T follicular helper cell (primary cell): ENCODE measurements around the gene LGALS3.
"Not testable (repeated sequence)": the region's sequence is repeated elsewhere in the genome, so short reads cannot be mapped to it uniquely, and the experiment has no call there.

Experiments
- DNase-seq: peaks from one replicate; pipeline ENCODE4 v3.0.0-alpha.2; 2020; ENCODE audit warnings: low read depth
- total RNA-seq, 2 experiments: gene quantifications; one replicate each; lab custom pipeline; 2026; lab: John Stamatoyannopoulos, UW

The LGALS3 gene
- total RNA-seq, result 36.3 to 125 reads per million in 2 experiments

- no peak for DNase-seq
Observed at GRCh38 chr14:55129086-55129427, at the start of gene LGALS3. LGALS3 (plus strand) TSS chr14:55129252; CDS start chr14:55137374, 8,122 bp downstream.

DNA sequence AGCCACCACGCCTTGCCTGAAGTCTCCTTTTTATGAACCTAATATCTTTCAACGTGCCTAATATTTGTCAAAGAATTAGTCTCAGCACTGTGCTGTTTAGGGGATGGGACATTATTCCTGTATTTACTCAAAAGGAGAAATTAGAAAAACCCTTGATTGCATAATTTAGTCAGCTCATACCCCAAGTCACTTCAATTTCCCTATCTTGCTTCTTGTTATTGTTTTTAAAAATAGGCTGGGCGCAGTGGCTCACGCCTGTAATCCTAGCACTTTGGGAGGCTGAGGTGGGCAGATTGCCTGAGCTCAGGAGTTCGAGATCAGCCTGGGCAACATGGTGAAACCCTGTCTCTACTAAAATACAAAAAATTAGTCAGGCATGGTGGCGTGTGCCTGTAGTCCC lies 49.1 kb upstream of the LGALS3 start:
- DNase-seq, result not testable (repeated sequence)

- DNase-seq, result no peak
Observed at GRCh38 chr14:55084401-55085059, 44.5 kb upstream of the LGALS3 start.

- no peak for DNase-seq
Observed at GRCh38 chr14:55085060-55085660, 43.9 kb upstream of the LGALS3 start.

DNA sequence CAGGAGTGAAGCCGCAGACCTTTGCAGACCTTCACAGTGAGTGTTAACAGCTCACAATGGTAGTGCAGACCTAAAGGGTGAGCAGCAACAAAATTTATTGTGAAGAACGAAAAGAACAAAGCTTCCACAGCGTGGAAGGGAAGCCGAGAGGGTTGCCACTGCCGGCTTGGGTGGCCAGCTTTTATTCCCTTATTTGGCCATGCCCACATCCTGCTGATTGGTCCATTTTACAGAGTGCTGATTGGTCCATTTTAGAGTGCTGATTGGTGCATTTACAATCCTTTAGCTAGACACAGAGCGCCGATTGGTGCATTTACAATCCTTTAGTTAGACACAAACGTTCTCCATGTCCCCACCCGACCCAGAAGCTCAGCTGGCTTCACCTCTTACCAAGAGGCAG lies 42.1 kb upstream of the LGALS3 start:
- no peak for DNase-seq

DNA sequence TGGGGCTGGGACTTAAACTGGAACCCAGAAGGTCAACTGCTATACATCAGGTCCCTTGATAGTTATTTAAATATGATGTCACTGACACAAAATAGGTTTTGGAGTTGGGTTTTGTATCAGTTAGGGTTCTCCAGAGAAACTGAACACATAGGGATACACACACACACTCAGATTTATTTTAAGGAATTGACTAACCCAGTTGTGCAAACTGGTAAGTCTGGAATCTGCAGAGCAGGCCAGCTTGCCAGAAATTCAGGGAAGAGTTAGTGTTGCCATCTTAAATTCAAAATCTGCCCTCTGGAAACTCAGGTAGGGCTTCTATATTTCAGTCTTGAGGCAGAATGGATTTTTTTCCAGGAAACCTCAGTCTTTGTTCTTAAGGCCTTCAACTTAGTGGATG lies 40.7 kb upstream of the LGALS3 start:
- DNase-seq, result no peak

DNA sequence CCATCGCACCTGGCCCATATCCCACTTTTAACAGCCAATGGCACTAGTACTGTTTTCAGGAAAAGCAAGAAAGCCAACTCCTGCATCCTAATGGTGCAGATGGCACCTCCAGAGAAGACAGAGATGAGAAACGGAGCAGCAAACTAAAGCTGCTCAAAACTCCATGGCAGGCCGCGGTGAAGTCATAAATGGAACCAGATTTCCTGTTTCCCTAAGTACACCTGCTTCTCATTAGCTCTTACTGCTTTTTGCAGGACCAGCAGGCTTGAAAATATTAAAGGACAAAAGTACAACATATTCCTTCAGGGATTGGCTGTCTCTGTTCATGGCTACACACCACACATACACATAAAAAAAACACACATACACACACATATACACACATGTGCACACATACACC lies 36.7 kb upstream of the LGALS3 start:
- DNase-seq, result no peak

- DNase-seq, result no peak
Observed at GRCh38 chr14:55094292-55095157, 34.5 kb upstream of the LGALS3 start.

DNA sequence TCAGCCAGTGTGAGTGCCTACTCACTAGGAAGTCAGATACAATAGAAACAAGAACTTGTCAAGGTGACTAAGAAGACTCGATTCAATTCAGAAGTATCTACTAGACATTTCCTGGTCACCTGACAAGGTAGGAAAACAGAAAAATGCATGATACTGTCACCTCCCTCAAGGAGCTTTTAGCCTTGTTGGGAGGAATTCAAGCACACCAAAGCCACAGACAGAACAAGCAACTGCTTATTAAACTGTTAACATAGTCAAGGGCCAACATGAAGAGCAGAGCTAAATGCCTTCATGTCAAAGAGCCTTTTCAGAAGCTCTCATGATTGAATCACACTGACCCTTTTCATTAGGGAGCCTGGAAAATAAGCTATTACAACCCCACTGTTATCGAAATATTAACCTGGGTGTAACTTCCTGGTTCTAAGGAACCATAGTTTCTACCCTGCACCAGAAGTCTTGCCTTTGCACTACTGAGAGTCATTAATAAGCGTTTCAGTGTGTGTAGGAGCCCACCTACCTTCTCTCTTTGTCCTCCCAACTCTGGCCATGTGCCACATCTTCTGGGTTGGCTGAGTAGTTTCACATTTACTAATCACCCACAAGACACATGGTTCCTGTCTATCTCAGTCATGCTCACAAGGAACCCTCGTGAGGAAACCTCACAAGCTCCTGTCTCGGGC lies 31.0 kb upstream of the LGALS3 start:
- no peak for DNase-seq

DNA sequence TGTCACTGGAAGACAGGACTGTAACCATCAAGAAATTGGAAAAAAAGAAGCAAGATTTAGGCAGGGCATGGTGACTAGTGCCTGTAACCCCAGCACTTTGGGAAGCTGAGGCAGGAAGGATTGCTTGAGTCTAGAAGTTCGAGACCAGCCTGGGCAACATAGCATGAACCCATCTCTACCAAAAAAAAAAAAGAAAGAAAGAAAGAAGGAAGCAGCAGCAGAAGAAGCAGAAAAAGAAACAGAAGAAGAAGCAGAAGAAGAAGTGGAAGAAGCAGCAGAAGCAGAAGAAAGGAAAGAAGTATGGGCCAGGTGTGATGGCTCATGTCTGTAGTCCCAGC lies 30.5 kb upstream of the LGALS3 start:
- DNase-seq, result no peak

DNA sequence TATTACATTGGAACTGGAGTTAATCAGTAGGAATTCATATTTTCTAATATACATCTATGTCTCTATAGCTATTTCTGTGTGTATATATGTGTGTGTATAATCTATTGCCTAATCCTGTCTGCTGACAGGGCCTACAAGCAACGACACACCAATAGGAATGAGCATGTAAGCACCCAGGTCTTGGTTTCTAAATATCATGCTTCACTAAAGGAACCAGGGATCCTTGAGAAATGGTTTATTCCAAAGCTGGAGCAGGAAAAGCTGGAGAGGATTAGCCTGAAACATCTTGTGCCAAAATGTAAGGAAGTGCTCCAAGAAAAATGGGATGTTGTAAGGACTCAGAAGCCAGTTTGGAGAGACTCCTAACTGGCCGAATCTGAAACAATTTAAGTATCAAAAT lies 29.3 kb upstream of the LGALS3 start:
- DNase-seq, result no peak

DNA sequence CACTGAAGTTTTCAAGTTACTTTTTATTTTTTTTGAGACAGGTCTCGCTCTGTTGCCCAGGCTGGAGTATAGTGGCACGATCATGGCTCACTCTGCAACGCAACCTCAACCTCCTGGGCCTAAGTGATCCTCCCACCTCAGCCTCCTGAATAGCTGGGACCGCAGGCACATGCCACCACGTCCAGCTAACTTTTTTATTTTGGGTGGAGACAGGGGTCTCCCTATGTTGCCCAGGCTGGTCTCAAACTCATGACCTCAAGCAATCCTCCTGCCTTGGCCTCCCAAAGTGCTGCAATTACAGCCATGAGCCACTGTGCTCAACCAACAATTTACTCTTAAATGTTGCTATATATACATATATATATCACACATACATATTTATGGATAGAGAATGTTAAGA lies 27.4 kb upstream of the LGALS3 start:
- no peak for DNase-seq

DNA sequence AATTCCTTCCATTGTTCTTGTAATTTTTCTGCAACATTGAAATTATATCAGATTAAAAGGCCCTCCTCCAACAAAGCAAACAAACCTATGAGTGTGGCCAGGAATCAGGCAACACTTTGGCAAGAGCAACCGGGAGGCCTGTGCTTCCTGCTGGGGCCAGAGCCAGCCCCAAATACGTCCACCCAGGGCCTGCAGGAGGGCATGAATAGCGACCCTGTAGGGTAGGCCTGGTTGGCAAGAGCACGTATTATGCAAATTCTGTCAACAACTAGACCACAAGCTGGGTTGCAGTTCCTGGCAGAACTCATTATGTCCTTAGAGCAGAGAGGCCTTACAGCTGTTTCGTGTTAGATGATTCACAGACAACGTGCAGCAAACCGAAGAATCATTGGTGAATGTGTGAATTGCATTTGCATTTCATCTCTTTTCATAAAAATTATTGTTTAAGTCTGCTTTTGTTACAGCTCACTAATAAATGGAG lies 26.9 kb upstream of the LGALS3 start:
- no peak for DNase-seq

- DNase-seq, result peak; percentile 18
Observed at GRCh38 chr14:55103005-55103640, 25.9 kb upstream of the LGALS3 start.

DNA sequence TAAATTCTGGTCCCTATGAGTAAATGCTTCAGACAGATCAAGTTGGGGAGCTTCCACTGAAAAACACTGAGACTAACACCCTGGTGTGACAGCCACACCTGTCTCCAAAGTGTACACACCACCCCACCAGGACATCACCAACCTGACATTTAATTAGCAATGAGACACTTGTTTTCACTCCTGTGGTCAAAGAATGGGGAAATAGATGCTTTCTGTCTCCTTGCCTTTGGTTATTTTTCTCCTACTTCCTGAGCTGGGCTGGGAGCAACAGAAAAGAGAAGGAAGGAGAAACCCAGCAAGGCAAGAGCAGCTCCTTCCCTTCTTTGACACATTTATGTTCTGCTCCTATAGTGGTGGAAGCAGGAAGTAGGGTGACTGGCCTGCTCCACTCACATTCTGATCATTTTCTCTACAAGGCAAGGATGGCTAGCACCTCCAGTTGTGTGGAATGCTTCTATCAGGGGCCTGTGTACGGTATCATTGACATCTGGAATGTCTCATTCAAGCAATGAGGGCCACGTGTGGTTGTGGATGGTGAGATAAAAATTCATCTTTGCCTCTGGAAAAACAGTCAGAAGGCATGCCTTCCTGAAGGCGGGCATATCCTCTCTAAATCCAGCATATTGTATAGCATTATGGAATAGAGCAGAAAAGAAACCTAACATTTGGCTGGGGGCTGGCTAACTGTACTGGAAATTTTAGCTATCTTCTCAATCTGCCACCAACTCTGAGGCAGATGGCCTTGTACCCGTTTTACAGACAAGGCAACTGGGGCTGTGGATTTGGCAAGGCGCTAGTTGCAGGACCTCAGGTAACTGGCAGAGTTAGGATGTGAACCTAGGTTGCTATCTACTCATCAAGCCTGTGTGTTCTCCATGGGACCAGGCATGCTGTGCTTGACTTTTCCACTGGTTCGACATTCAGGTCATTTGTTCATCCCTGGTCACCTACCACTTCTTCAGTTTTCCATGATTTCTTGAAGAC lies 24.8 kb upstream of the LGALS3 start:
- DNase-seq, result no peak

GRCh38 chr14:55105991-55106390 lies 23.1 kb upstream of the LGALS3 start:
- DNase-seq, result no peak

GRCh38 chr14:55107766-55108554 lies 21.1 kb upstream of the LGALS3 start:
- DNase-seq, result no peak

DNA sequence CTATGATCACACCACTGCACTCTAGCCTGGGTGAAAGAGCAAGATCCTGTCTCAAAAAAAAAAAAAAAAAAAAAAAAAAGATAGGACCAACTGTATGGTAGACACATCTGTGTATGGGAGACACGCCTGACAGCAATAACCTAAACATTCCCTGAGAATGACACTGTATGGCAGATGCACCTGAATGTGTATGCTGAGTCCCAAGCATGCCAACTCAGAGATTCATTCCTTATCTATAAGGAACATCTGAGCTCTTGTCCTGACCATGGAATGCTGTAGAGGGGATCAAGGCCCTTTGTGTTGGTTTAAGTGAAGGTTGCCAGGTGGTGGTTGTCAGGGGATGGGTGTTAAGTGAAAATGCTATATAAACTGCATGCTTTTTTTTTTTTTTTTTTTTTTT lies 19.2 kb upstream of the LGALS3 start:
- no peak for DNase-seq

GRCh38 chr14:55111122-55111708 lies 17.8 kb upstream of the LGALS3 start:
- DNase-seq, result no peak

DNA sequence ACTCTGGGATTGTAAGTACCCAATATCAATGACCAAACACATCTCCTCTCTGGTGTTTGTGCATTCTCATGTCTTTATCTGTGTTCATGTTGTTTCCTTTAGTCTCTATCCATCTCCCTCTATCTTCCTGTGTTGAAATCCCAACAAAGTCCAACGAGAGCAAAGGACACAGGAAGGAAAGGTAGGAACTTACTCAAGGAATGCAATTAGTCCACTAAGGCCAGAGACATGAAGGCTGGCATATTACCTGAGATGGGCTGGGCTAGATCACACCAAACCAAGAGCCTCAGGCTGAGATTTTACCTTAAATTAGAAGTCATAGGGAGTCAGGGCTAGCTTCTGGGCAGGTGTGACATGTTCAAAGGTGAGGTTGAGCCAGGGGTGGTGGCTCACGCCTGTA lies 14.3 kb upstream of the LGALS3 start:
- no peak for DNase-seq
